Colonic mucosa (tissue), 4 donors: ENCODE results near the gene SULT1C3. TPM values are rescaled to one million over a fixed set of nuclear protein-coding genes. Genes with fewer than 3 reads are reported as not detected.
A peak's percentile ranks its signal among the peaks of the same experiment; 100 is the strongest.

Experiments used
- DNase-seq: peaks from one replicate; pipeline ENCODE4 v3.0.0-alpha.2; 2020
- H3K27ac ChIP-seq: fragments of 200-600 bp; one replicate; pipeline ENCODE4 v1.8.0; 2021
- H3K27me3 ChIP-seq: fragments of 200-600 bp; one replicate; pipeline ENCODE4 v1.8.0; 2021
- H3K36me3 ChIP-seq: fragments of 200-600 bp; one replicate; pipeline ENCODE4 v1.8.0; 2021
- H3K4me1 ChIP-seq: fragments of 200-600 bp; one replicate; pipeline ENCODE4 v1.8.0; 2021; ENCODE audit warnings: mild to moderate bottlenecking
- H3K4me3 ChIP-seq: fragments of 200-600 bp; one replicate; pipeline ENCODE4 v1.8.0; 2021
- H3K9ac ChIP-seq, 2 donors: one replicate each; pipeline ENCODE4 v1.7.0; 2013; ENCODE audit warnings: control low read depth in 2 of 2, low read depth in 2 of 2, low read length in 2 of 2
- H3K9me3 ChIP-seq: fragments of 200-600 bp; one replicate; pipeline ENCODE4 v1.8.0; 2021
- intact Hi-C: fragments of 100-400 bp; cut with DNase I; formaldehyde crosslinking; loops from one replicate; pipeline ENCODE4 v1.14.1; 2022
- total RNA-seq, 2 donors: library from RNA; stranded (reverse); fragmentation: NEBNext Ultra II Directional in 1 of 2; extraction: Animal tissue kit (Norgen Biotek cat#: 25700) in 1 of 2; gene quantifications; one replicate each; pipeline ENCODE4 v1.2.1, GENCODE V29; 2021
- TF ChIP-seq, protein P1 (sequence below): fragments of 200-600 bp; IDR thresholded peaks from one replicate; pipeline ENCODE4 v1.8.0; 2022; ENCODE audit warnings: antibody characterized with exemption, mild to moderate bottlenecking
- donor health status: healthy.
- donor health status: DM: no; HTN: no; CAD: no.
- donor health status: DM: no; HTN: no; CAD: no.

Gene SULT1C3
- total RNA-seq: 1 to 10 TPM in 1 of 2 donors, under 1 TPM in 1; 0.77 to 1.4 TPM

DNA sequence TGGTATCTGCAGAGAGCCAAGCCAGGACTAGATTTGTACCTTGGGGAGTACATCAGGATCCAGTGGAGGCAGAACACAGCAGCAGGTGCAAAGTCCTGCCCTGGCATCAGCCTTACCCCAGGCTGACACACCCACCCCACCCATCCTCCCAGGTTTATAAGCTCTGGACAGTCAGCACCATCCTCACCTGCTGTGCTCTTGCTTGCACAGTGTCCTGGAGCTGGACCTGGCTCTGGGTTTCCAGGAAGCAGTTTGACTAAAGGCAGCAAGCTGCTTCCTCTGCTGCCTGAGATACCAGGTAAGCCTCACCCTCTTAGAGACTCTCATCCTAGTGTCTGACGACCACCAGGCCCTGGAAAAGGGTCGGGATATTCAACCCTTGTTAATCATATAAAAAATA lies at the start of gene SULT1C3:
SULT1C3 (plus strand) TSS at position 183 of the 400 bp plus-strand sequence. CDS start 7,227 bp downstream, outside the sequence.
- Histone ChIP-seq H3K4me3 (no peak within 1 kb of the TSS), H3K9ac (no peak within 1 kb of the TSS), H3K27ac (no peak within 1 kb of the TSS), H3K27me3 (no peaks in the 10 kb centered on the region), H3K36me3 (no peaks in the 10 kb centered on the region), H3K4me1 (no peaks in the 10 kb centered on the region), H3K9me3 (peaks cover 4% of the 10 kb centered on the region)
- TF ChIP-seq, protein P1, sequence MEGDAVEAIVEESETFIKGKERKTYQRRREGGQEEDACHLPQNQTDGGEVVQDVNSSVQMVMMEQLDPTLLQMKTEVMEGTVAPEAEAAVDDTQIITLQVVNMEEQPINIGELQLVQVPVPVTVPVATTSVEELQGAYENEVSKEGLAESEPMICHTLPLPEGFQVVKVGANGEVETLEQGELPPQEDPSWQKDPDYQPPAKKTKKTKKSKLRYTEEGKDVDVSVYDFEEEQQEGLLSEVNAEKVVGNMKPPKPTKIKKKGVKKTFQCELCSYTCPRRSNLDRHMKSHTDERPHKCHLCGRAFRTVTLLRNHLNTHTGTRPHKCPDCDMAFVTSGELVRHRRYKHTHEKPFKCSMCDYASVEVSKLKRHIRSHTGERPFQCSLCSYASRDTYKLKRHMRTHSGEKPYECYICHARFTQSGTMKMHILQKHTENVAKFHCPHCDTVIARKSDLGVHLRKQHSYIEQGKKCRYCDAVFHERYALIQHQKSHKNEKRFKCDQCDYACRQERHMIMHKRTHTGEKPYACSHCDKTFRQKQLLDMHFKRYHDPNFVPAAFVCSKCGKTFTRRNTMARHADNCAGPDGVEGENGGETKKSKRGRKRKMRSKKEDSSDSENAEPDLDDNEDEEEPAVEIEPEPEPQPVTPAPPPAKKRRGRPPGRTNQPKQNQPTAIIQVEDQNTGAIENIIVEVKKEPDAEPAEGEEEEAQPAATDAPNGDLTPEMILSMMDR: no peak
- intact Hi-C loops: no loop called here
- peak; percentile 90 for DNase-seq

DNA sequence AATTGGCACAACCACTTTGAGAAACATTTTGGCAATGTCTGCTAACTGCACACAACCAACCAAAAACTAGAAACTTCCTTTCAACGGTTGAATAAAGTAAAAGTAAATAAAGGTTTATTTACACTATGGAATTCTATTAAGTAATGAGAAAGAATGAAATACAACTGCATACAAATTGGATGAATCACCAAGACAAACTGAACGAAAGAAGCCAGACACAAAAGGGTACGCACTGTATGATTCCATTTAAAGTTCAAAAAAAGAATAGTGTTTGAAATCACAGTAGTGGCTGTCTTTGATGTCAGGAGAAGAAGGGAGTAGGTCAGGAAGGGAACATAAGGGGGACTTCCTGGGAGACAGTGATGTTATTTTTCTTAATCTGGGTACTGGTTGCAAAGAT lies 46.5 kb upstream of the SULT1C3 start:
- intact Hi-C loops: no loop called here
- Histone ChIP-seq H3K9ac (no peak overlapping the region), H3K36me3 (no peaks in the 10 kb centered on the region), H3K9me3 (no peaks in the 10 kb centered on the region), H3K4me1 (no peaks in the 10 kb centered on the region), H3K27me3 (no peaks in the 10 kb centered on the region), H3K4me3 (no peak overlapping the region), H3K27ac (no peak overlapping the region)
- no peak for DNase-seq
- TF ChIP-seq, protein P1: no peak

DNA sequence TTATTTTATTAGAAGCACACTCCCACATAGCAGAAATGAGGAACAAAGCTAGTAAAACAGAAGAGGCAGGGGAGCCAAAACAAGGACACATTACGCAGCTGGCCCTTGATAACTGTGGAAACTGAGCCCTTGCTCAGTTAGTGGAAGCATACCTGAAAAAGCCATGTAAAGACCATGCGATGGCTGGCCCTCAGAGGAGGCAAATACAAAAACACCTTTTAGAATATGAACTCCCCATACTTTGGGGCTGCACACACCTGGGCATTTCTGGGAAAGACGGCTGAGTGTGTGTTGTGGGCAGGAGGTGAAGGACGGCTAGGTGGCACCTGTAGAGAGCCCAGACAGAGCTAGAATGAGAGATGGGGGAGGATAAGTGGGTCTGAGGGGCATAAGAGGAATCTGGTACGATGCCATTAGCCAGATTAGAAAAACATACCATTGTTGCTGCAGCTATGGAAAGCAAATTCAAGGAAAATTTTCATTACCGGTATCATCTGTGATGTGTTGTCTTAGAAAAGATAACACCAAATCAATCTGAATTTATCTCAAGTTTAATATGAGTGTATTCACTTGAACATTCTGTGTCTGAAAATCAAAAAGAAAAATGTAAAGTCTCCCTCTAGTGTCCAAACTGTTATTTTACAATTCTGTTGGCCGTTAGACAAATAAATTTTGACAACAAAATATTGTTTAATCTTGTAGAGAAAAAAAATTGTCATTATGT lies 45.2 kb upstream of the SULT1C3 start:
- no peak overlapping the region for H3K9ac ChIP-seq
- TF ChIP-seq, protein P1: peak; percentile 52
- H3K4me3 ChIP-seq: no peak overlapping the region
- intact Hi-C loops: no loop called here
- DNase-seq: no peak
- no peaks in the 10 kb centered on the region for H3K36me3 ChIP-seq
- no peaks in the 10 kb centered on the region for H3K4me1 ChIP-seq
- no peaks in the 10 kb centered on the region for H3K9me3 ChIP-seq
- no peaks in the 10 kb centered on the region for H3K27me3 ChIP-seq
- no peak overlapping the region for H3K27ac ChIP-seq

- H3K9ac ChIP-seq: no peak overlapping the region
- no peak overlapping the region for H3K27ac ChIP-seq
- H3K9me3 ChIP-seq: no peaks in the 10 kb centered on the region
- no peaks in the 10 kb centered on the region for H3K36me3 ChIP-seq
- no peaks in the 10 kb centered on the region for H3K27me3 ChIP-seq
- H3K4me3 ChIP-seq: no peak overlapping the region
- no peaks in the 10 kb centered on the region for H3K4me1 ChIP-seq
- no peak for DNase-seq
- TF ChIP-seq, protein P1: no peak
- intact Hi-C loops: no loop called here
These were observed 44.7 kb upstream of the SULT1C3 start for GRCh38 chr2:108195133-108195439.

GRCh38 chr2:108199726-108200125 lies 40.0 kb upstream of the SULT1C3 start:
- no peaks in the 10 kb centered on the region for H3K4me1 ChIP-seq
- DNase-seq: no peak
- no peak overlapping the region for H3K27ac ChIP-seq
- H3K9me3 ChIP-seq: no peaks in the 10 kb centered on the region
- no peaks in the 10 kb centered on the region for H3K27me3 ChIP-seq
- H3K9ac ChIP-seq: no peak overlapping the region
- H3K36me3 ChIP-seq: no peaks in the 10 kb centered on the region
- TF ChIP-seq, protein P1: no peak
- intact Hi-C loops: no loop called here
- H3K4me3 ChIP-seq: no peak overlapping the region
